ENCODE data around the gene USP6NL.

The USP6NL gene

GRCh38 chr10:11615396-11615795, 3.9 kb upstream of the USP6NL start:
- no peak for DNase-seq

DNA sequence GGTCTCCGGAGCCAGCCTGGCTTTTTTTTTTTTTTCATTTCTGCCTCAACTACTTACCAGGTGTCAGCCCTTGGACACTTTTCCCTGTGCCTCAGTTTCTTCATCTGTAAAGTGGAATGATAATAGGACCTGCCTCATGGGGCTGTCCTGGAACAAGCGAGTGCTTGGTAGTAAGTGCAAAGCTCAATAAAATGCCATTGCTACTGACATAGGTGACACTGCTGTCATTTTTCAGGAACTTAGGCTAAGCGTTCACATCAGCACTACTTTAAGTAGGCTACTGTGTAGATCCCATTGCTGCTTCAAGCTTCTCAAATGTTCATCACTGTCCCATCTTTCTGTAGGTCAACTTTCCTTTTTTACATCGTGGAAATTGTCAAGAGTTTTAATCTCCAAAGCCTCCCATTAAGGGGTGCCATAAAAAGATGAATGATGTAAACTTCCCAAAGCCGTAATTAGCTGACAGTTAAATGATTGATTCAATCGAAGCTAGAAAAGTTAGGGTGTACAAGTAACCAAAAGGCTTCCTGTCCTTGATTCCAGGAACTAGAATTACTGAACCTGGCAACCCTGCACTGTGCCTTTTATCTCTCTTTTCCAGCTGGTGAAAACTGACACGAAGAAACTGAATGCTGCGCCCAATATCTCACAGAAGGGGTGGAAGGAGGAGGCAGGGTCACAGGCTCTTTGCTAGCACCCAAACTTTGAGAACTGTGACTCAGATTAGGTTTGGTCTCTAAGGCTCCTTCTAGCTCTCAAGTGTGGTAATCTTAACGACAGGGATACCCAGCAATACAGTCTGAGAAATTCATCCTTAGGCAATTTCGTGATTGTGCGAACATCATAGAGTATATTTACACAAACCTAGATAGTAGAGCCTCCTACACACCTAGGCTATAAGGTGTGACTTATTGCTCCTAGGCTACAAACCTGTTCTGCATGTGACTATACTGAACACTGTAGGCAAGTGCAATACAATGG, 861 bp upstream of the USP6NL start:
- no peak for DNase-seq

- DNase-seq: peak in 1 of 2 donors; percentile 9
Observed at GRCh38 chr10:11610826-11611247, 613 bp downstream of the USP6NL start.

GRCh38 chr10:11610166-11610825, 1.2 kb downstream of the USP6NL start:
- DNase-seq: no peak

GRCh38 chr10:11609492-11610093, 1.9 kb downstream of the USP6NL start:
- no peak for DNase-seq

- no peak for DNase-seq
Observed at GRCh38 chr10:11609052-11609451, 2.4 kb downstream of the USP6NL start.

- no peak for DNase-seq
Observed at GRCh38 chr10:11608159-11609013, 3.1 kb downstream of the USP6NL start.

- DNase-seq: no peak
Observed at GRCh38 chr10:11605807-11606408, 5.5 kb downstream of the USP6NL start.

- no peak for DNase-seq
Observed at GRCh38 chr10:11604865-11605650, 6.4 kb downstream of the USP6NL start.

DNA sequence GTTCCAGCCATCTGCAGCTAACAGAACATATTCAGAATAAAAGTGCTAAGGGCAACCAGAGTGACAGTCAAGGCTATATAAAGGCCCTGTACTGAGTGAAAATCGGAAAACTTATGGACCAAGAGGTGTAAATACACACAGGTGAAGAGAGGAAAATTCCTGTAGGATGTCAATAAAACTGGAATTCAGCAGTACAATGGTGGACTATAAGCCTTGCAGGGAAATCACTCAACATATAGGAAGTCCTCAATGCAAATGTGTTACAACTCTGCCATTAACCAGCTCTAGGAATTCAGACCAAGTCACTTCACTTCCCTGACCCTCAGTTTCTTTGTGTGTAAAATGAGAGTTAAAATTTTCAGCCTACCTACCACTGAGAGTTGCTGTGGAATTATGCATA, 7.7 kb downstream of the USP6NL start:
- DNase-seq: no peak

- DNase-seq: peak in 1 of 2 donors; percentile 14
Observed at GRCh38 chr10:11602919-11603523, 8.4 kb downstream of the USP6NL start.

DNA sequence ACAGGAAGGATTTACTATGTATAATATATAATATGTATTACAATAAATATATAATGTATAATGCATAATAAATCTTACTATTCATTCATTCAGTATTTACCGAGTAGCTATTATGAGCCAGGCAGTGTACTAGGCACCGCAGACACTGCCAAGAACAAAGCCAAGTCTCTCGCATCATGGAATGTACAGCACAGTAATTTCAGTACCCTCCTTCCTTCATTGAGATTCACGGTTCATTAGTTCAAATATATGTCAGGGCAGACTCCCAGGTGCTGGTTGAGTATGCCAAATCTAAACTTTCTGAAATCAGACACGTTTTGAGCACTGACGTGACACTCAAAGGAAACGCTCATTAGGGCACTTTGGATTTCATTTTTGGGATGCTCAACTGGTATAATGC, 9.1 kb downstream of the USP6NL start:
- DNase-seq: no peak

DNA sequence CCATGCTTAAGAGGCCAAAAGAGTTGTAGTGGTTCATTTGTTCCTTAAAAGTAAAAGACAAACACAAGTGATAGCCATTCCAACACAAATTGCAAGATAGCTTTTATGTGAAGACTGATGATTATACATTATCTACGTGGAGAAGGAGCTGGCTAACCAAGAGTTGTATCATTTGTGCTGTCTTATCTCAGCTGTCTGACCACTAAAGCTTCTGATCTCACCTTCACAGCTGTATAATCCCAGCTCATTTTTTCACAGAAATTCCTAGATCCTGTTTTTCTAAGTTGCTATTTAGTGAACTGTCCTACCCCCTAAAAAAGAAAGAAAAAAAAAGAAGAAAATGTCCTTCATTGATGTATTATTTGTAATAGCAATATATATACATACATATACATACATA, 9.8 kb downstream of the USP6NL start:
- no peak for DNase-seq

DNA sequence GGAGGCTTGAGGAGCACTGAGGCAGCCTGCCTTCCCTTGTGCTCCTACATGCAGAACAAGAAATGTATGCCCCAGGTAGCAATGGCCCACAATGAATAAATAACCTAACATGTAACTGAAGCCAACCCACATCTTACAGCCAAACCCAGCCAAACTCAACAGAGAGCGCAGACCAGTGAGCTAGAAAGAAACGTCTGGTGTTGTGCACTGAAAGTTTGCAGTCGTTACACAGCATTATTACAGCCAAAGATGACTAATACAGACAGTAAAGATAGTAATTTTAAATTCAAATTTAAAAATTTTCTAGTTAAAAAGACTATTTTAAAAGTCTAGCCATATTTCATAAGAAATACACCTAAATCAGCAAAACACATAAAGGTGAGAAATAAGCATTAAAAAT, 11.2 kb downstream of the USP6NL start:
- DNase-seq: no peak

DNA sequence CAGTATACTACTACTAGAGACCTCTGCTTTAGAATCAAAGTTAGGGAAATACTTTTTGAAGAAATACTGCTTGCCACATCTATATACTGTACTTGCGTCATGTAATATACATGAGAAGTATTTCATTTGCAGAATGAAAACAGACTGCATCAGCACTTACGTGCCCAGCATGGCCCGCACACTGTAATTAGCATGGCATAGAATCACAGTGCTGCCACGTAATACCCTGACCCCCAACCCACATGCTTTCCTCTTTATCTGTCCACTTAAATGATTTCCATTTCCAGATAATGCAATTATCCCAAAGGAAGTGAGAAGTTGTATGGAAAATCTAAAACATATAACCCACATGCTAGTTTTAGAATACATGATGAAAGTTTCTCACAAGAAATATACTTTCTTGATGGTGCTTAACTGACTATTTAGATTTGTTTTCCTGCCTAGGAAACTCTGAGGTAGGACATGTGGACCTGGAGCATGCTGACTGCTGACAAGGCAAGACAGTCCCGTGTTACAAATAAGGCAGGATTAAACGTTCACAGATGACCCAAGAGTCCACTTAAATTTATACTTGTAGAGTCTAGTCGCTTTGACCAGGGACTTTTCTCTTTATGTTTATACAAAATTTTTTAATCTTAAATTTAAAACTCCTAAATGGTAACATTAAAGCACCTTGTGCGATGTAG, 12.6 kb downstream of the USP6NL start:
- DNase-seq: no peak

DNA sequence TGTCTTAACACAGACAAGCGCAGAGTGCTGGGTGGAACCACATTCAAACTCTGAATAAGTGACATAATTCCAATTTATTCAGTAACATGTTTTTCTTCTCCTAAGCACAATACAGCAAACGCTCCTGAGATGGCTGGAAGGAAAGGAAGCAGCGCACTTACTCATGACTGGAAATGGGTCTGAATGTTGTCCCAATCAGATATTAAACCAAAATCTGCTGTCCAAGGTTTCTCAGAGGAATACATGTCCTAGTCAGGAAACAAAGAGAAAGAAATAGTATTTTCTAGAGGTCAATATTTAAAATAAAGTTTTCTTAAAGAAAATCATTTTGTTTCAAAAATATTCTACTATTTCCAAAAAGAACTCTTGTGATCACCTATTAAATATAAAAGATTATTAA, 14.0 kb downstream of the USP6NL start:
- no peak for DNase-seq

- DNase-seq: no peak
Observed at GRCh38 chr10:11595395-11595692, 16.1 kb downstream of the USP6NL start.

DNA sequence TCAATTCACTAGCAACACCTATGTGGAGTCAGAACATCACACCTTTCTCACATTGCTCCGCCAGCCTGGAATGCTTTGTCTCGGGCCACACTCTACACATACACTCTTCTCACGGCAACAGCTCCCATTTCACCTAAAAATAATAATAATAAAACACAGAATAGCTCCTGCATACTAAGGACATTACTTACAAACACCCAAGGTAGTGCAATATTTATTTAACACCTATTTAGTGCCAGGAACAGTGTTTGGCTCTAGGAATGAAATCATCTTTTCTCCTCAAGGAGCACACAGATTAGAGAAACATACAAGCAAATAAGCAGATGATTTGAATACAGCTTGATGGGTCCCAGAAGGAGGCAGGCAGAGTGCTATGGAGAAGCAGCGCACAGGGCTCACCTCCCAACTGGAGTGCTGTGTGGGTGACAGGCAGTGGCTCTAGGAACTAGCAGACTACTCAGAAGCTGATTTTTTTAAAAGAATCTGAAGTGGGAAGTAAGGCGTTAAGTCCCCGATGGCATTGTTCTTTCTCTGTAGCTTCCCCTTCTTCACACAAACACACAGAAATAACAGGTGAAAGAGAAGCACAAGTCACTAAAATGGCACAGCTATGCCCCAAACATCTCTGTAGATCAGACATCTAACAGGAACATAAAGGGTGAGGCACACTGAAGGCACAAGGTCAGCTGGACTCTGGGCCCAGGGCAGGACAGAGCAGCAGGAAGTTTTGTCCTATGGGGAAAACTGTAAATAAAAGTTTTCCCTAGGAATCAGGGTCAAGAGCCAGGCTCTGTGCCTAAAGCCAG, 16.7 kb downstream of the USP6NL start:
- no peak for DNase-seq

- no peak for DNase-seq
Observed at GRCh38 chr10:11593612-11594011, 17.8 kb downstream of the USP6NL start.

DNA sequence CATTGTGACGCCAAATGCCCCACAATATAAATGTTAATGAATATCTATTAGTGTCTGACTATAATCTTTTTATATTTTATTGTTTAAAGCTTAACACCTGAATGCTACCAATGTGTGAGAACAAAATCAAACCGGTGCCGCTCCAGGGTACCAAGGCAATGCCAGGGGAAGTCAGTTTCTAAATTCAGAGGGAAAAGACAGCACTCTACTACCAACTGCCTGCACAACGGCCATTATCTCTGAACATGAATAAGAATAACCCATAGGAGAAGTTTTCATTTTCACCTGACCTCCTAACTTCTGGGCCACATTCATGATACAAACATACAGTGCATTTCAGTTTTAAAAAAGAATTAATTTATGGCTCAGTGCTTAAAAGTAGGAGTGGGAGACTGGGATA, 21.7 kb downstream of the USP6NL start:
- no peak for DNase-seq
